Right ventricle myocardium superior (tissue), 1 donor: ENCODE data around the gene PHACTR3. TPM values are rescaled to one million over a fixed set of nuclear protein-coding genes. Genes with fewer than 3 reads are reported as not detected.
A peak's percentile ranks its signal among the peaks of the same experiment; 100 is the strongest.

ENCODE experiments used
- ATAC-seq: fragments of 200-7000 bp; cut with Tn5 transposase; one replicate; pipeline ENCODE4 v1.9.1; 2020; ENCODE audit warnings: mild to moderate bottlenecking; ENCODE audit not compliant: poor library complexity
- DNase-seq: peaks from one replicate; pipeline ENCODE4 v3.0.0-alpha.2; 2020
- intact Hi-C: fragments of 100-400 bp; cut with DNase I; formaldehyde crosslinking; loops from one replicate; pipeline ENCODE4 v1.11.2; 2022
- total RNA-seq: library from RNA; stranded (reverse); fragmentation: NEBNext Ultra II Directional; extraction: Animal tissue kit (Norgen Biotek cat#: 25700); gene quantifications from one replicate; pipeline ENCODE4 v1.2.1, GENCODE V29; 2021
- donor health status: DM: no; HTN: yes; CAD: no; lungs with severe emphysema.

Gene PHACTR3
- total RNA-seq, 1 donor from 2014 or later = 10.0 TPM

DNA sequence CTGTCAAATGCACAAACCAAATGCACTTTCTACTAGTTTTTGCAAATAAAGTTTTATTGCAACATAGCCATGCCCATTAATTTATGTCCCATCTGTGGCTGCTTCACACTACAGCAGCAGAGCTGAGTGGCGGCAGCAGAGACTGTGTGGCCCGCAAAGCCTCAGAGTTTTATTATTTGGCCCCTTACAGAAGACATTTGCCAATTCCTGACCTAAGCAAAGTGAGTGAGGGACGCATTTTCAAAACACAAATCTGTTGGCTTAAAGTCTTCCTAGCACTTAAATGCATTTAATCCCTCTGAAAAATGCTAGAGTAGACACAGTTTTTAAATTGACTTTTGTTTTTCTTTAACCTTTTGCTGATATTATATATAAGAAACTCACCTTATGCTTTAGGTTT is 126.4 kb downstream of the PHACTR3 start:
- no peak for ATAC-seq
- DNase-seq = no peak
- intact Hi-C loops = no loop called here

GRCh38 chr20:59731376-59731775 is 127.0 kb downstream of the PHACTR3 start:
- no peak for ATAC-seq
- intact Hi-C loops = no loop called here

GRCh38 chr20:59733351-59733750 is 129.0 kb downstream of the PHACTR3 start:
- intact Hi-C loops = no loop called here
- ATAC-seq (no peak), DNase-seq (no peak)

More at GRCh38 chr20:59731376-59731775, 127.0 kb downstream of the PHACTR3 start:
- no peak for DNase-seq

GRCh38 chr20:59735486-59735885 is 131.1 kb downstream of the PHACTR3 start:
- DNase-seq (no peak), ATAC-seq (no peak)
- intact Hi-C loops = no loop called here

- peak; percentile 38 for ATAC-seq
- DNase-seq = no peak
- intact Hi-C loops = no loop called here
Measured at GRCh38 chr20:59735917-59736316, 131.6 kb downstream of the PHACTR3 start.

GRCh38 chr20:59736366-59736765 is 132.0 kb downstream of the PHACTR3 start:
- ATAC-seq (no peak), DNase-seq (no peak)
- intact Hi-C loops = no loop called here

DNA sequence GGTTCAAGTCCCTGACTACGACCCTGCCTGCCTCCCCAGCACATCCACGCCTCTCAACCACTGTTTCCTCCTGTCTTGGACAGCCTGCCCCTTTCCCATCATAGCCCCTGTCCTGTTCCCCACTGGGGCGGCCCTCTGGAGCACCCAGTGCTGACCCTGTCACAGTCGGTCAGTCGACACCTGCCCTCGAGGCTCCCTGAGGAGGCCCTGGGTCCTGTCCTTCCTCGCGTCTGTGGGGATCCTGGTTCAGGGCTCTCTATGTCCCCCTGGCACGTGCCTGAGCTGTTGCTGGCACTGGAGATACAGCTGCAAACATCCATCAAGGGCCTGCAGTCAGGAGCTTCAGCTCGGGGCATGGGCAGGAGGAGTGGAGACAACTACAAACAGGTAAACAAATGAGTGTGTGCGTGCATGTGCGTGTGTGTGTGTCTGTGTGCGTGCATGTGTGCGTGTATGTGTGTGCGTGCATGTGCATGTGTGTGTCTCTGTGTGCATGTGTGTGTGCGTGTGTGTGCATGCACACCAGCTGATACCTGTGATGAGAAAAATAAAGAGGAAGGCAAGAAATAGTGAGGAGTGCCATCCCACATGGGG is 132.8 kb downstream of the PHACTR3 start:
- intact Hi-C loops = no loop called here
- no peak for DNase-seq
- ATAC-seq = no peak

DNA sequence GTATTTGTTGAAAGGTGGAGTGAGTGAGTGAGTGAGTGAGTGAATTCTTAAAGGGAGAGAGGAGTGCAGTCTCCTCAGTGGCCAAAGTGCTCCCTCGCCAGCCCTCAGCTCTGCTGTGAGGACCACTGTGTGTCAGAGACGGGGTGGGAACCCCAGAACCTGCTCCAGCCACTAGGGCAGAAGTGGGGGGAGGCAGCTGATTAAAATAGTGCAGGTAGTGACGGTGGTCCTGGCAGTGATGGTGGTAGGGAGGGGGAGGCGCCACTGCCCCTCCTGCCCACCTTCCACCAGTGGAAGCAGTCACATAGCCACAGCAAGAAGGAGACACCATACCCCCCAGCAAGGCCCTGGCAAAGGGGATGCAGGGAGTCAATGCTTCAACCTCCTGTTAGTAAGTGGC is 133.5 kb downstream of the PHACTR3 start:
- no peak for DNase-seq

GRCh38 chr20:59738851-59739250 is 134.5 kb downstream of the PHACTR3 start:
- no peak for ATAC-seq
- no peak for DNase-seq
- intact Hi-C loops = no loop called here

More for the DNA sequence above, 133.5 kb downstream of the PHACTR3 start:
- intact Hi-C loops = no loop called here
- ATAC-seq = peak; percentile 22

GRCh38 chr20:59740621-59741020 is 136.3 kb downstream of the PHACTR3 start:
- intact Hi-C loops = no loop called here
- no peak for ATAC-seq
- no peak for DNase-seq

GRCh38 chr20:59741073-59741472 is 136.7 kb downstream of the PHACTR3 start:
- intact Hi-C loops = no loop called here
- DNase-seq (no peak), ATAC-seq (no peak)

DNA sequence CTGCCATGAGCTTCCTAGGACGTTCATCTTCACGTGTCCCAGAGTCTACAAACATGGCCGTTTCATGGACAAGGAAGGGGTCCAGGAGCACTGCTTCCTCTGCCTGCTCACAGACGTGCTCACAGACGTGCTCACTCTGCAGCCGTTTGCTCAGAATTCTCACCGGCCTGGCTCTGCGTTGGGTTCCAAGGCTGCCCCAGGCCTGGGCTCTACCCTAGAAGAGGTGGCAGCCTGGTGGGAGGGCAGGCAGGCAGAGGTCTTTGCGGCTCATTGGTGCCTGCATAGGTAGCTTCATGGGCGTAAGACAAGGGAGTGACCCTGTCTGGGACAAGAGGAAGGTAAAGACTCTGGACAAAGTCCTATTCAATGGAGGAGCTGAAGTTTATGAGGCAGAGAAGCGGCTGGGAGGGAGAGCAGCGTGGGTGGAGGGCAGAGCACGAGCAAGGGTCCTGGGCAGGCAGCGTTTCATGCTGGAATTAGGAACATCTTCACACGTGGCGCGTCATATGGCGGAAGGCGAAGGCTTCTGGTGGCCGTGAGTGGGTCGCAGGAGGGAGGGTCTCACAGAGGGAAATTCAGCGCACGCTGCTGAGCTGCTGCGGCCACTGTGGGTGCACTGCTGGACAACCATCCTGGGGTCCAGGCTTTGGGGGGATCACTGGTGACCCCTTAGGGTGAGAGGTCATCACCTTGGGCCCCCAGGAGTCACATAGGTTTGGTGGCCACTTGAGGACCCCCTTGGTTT is 138.2 kb downstream of the PHACTR3 start:
- DNase-seq (no peak), ATAC-seq (no peak)
- intact Hi-C loops = no loop called here

GRCh38 chr20:59743308-59743707 is 139.0 kb downstream of the PHACTR3 start:
- ATAC-seq (no peak), DNase-seq (no peak)
- intact Hi-C loops = no loop called here

DNA sequence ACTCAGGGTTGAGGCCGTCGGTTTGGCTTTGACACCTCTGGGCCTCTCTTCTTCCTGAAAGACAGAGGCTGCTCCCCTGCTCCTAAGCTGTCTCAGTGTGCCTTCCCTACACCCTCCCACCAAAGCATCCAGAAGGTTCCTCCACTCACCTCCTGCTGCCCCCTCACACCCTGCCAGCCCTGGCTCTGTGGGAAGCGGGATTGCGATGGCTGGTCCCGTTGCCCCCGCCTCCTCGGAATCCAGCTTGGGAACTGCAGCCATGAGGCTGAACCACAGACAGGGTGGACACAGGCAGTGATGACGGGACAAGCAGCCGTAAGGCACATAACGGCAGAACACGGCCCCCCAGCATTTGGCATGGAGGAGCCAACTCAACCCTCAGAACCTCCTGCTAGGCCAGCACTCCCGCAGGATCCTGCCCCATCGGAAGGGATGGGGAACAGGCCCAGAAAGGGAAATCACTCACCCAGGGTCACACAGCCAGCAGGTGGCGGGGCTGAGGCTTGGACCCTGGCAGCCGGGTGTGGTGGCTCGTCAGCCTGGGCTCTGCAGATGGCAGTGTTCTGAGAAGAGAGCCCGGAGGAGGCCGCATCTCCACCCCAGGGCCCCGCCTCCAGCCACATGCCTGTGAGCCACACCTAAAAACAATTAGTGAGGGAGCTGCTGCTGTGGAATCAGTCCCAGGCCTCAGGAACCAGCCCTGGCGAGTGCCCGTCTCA is 139.6 kb downstream of the PHACTR3 start:
- no peak for DNase-seq
- intact Hi-C loops = no loop called here
- ATAC-seq = no peak

GRCh38 chr20:59744756-59745155 is 140.4 kb downstream of the PHACTR3 start:
- intact Hi-C loops = no loop called here
- ATAC-seq (no peak), DNase-seq (no peak)

DNA sequence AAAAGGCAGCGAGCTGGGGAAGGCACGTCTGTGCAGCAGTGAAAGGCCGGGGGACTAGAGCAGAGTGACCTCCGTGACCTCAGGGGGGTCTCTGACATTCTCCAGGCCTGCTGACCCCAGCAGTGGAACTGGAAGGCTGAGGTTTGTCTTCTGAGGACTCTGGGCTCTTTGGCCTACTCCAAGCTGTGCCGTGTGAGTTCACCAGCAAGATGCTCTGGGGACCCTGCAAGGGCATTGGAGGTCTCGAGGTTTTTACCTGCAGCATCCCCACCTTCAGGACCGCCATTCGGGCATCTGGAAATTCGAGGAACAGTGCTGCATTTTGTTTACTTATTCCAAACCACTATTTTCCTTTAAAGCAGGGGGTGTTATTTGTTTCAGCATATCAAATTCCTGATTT is 140.9 kb downstream of the PHACTR3 start:
- DNase-seq (no peak), ATAC-seq (no peak)
- intact Hi-C loops = no loop called here

DNA sequence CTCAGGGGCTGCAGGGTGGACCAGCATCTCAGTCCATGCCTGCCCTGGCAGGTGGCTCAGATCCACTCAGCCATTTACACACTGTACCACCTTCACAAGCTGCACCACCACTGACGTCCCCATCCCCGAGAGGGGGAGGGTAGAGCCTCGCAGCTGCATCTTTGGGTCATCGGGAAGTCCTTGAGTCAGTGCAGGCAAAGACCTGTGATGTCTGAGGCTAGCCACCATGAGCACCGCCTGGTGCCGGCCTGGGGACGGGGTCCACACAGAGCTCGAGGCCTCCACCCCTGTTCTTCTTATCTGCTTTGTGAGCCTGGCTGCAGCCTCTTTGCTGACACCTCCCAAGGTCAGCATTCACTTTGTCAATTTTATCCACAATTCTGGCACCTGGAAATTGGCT is 141.4 kb downstream of the PHACTR3 start:
- DNase-seq (no peak), ATAC-seq (no peak)
- intact Hi-C loops = no loop called here

DNA sequence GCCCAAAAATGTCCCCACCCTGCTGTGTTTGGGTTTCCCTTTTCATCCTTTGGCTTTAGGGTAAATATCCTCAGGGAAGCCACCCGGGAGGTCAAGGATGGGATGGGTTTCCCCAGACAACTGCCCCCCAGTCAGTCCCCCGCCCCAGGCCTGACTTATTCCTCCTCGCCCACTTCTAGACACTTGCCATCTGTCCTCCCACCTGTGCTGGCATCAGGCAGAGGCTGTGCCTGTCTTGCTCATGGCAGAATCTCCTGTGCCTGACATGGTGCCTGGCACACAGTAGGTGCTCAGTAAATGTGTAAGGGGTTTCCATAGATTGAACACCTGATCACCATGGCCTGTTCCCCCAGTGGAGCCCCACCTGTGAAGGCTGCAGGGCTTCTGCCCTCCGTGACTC is 141.8 kb downstream of the PHACTR3 start:
- ATAC-seq (no peak), DNase-seq (no peak)
- intact Hi-C loops = no loop called here

- no peak for ATAC-seq
- intact Hi-C loops = no loop called here
- no peak for DNase-seq
Measured at GRCh38 chr20:59747671-59748515, 143.6 kb downstream of the PHACTR3 start.
